Fibroblast of villous mesenchyme (primary cell): ENCODE measurements around the gene CAPN15. TPM values are rescaled to one million over a fixed set of nuclear protein-coding genes. Genes with fewer than 3 reads are reported as not detected.

ENCODE experiments used
- DNase-seq: peaks from one replicate; pipeline ENCODE4 v3.0.0-alpha.2; 2010; ENCODE audit warnings: low read depth
- H3K4me3 ChIP-seq: 2 replicates; pipeline ENCODE4 v1.5.1; 2011; ENCODE audit warnings: low read depth, mild to moderate bottlenecking, low read length
- total RNA-seq: library from RNA; depleted of rRNA; stranded (reverse); fragments of >200 nt; gene quantifications from 2 replicates; pipeline ENCODE4 v1.2.3, GENCODE V29; 2012
- TF ChIP-seq, protein P1 (sequence below): IDR thresholded peaks from 2 replicates; pipeline ENCODE4 v1.5.1; 2012; ENCODE audit warnings: low read depth, mild to moderate bottlenecking, low read length; ENCODE audit not compliant: insufficient read depth

Gene CAPN15
- total RNA-seq, 1 donor: 37.1 TPM

DNA sequence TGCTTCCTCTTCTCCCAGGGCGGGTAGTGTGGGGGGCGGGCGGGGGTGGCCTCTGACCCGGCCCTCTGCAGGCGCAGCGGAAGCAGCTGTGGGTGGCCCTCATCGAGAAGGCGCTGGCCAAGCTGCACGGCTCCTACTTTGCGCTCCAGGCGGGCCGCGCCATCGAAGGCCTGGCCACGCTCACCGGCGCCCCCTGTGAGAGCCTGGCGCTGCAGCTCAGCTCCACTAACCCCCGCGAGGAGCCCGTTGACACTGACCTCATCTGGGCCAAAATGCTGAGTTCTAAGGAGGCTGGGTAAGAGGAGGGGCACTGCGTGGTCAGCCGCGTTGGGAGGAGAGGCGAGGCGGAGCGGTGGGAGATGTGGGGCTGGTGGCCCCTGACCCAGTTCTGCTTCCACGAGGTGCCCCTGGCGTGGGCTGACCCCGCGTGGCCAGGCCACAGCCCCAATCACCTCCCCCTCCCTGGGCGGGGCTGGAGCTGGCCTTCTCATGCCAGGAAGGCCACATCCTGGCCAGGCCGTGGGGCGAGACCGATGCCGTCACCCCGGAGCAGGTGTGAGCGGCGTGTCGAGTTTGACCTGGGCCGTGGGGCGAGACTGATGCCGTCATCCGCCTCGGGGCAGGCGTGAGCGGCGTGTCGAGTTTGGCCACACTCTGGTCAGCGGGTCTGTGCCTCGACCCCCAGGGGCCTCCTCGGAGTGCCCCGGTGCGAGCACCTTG is 22.2 kb downstream of the CAPN15 start:
- no peak for DNase-seq
- TF ChIP-seq, protein P1, sequence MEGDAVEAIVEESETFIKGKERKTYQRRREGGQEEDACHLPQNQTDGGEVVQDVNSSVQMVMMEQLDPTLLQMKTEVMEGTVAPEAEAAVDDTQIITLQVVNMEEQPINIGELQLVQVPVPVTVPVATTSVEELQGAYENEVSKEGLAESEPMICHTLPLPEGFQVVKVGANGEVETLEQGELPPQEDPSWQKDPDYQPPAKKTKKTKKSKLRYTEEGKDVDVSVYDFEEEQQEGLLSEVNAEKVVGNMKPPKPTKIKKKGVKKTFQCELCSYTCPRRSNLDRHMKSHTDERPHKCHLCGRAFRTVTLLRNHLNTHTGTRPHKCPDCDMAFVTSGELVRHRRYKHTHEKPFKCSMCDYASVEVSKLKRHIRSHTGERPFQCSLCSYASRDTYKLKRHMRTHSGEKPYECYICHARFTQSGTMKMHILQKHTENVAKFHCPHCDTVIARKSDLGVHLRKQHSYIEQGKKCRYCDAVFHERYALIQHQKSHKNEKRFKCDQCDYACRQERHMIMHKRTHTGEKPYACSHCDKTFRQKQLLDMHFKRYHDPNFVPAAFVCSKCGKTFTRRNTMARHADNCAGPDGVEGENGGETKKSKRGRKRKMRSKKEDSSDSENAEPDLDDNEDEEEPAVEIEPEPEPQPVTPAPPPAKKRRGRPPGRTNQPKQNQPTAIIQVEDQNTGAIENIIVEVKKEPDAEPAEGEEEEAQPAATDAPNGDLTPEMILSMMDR: no peak
- H3K4me3 ChIP-seq: no peak overlapping the region

DNA sequence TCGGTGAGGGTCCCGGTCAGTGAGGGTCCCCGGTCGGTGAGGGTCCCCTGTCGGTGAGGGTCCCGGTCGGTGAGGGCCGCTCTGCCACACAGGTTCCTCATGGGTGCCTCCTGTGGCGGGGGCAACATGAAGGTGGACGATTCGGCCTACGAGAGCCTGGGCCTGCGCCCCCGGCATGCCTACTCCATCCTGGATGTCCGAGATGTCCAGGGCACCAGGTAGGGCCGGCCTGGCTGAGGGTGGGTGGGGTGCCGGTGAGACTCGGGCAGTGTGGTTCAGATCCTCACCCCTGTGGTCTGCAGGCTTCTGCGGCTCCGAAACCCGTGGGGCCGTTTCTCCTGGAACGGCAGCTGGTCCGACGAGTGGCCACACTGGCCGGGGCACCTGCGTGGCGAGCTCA is 23.7 kb downstream of the CAPN15 start:
- TF ChIP-seq, protein P1: no peak
- H3K4me3 ChIP-seq: no peak overlapping the region
- DNase-seq: no peak

DNA sequence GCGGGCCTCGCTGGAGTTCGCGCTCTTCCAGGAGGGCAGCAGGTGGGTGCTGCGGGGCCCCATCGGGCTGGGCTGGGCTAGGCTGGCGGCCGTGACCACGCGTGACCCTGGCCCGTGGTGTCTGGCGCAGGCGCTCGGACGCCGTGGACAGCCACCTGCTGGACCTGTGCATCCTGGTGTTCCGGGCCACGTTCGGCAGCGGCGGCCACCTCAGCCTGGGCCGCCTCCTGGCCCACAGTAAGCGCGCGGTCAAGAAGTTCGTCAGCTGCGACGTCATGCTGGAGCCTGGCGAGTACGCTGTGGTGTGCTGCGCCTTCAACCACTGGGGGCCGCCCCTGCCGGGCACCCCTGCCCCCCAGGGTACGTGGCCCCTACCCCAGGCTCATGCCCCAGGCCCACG is 24.7 kb downstream of the CAPN15 start:
- no peak overlapping the region for H3K4me3 ChIP-seq
- TF ChIP-seq, protein P1: no peak

DNA sequence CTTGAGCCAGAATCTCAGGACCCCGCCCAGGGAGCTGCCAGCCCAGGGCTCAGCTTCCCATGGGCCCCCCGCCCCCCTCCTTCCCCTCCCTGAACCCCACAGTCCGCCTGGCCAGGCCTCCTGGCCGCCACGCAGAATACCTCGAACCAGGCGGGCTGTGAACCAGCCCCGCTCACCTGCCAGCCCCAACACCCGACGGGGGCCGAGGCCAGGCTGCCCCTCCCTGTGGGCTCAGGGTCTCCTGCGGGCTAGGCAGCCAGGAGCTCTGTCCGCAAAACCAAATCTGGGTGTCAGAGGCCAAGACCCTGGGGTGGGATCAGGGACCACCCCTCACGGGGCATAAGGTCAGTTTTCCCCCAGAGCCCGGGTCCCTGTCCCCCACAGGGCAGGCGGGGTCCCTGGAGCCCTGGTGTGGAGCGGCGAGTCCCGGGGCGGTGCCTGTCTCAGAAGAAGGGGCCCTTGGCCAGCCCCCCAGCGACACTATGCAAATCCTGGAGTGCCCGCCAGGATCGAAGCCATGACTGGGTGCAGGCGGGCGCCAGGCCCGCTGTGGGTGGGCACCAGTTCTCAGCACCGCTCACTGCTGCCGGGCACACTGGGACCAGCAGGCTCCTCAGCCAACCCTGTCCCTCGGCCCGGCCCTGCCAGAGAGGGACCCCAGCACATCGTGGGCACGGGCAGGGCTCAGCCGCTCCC is 26.2 kb downstream of the CAPN15 start:
- no peak for DNase-seq
- TF ChIP-seq, protein P1: no peak
- no peak overlapping the region for H3K4me3 ChIP-seq

More for the DNA sequence above, 24.7 kb downstream of the CAPN15 start:
- DNase-seq: no peak

DNA sequence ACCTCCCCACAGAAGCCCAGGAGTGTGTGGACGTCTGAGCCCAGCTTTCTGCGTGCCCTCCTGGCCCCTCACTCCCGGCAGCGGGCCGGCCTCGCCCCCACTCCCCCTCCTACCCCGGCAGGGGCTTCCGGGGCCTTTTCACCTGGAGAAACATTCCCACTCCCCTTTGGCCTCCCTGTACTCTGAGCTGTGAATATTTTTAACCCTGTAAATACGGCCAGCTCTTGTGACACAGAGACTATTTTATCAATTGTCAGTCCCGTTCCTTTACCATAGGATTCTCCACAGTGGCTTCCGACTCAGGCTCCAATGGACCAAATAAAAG is 26.7 kb downstream of the CAPN15 start:
- H3K4me3 ChIP-seq: no peak overlapping the region
- no peak for DNase-seq
- TF ChIP-seq, protein P1: no peak

DNA sequence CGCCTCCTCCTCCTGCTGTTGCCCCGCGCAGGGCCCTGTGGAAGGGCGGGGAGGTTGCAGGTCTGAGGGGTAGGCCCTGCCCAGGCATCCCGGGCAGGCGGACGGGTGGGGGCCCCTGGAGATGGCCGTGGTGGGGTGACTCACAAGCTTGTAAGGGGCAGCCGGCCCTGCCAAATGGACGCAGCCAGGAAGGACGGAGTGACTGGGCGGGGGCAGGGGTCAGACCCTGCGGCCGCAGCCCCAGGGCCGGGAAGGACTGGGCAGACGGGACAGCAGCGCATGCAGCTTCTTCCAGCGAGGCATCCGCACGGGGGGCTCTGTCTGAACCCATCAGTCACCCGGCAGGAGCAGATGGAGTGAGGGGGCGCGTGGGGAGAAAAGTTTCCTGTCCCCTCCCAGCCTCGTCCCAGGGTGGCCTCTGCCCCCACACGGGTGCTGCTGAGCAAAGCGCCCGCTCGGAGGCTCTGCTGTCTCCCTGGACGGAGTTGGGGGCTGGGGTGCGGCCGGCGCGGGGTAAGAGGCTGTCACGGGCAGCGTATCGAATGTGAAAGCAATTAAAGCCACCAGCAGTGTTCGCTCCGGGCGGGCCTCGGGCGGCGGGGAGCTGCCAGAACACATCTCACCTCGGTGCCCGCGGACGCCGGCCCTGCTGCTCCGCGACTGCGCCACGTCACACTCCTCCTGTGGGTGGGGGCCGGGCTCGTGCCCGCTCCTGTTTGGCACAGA is 27.3 kb downstream of the CAPN15 start:
- TF ChIP-seq, protein P1: no peak
- peak; percentile 46 for DNase-seq
- no peak overlapping the region for H3K4me3 ChIP-seq
